H9 (cell line): ENCODE results near the gene LDB2. TPM values are rescaled to one million over a fixed set of nuclear protein-coding genes. Genes with fewer than 3 reads are reported as not detected.

Experiments used
- DNase-seq: peaks from one replicate; pipeline ENCODE4 v3.0.0-alpha.2; 2017
- H2AFZ ChIP-seq: one replicate; pipeline ENCODE4 v1.6.1; 2013; ENCODE audit warnings: mild to moderate bottlenecking, low read length, control low read depth, moderate library complexity
- H2AK5ac ChIP-seq: 2 replicates; pipeline ENCODE4 v1.6.1; 2013; ENCODE audit warnings: low read length, control low read depth, mixed read lengths; ENCODE audit not compliant: insufficient read length
- H2BK120ac ChIP-seq: one replicate; pipeline ENCODE4 v1.6.1; 2013; ENCODE audit warnings: low read depth, mild to moderate bottlenecking, low read length, control low read depth, inconsistent platforms; ENCODE audit not compliant: poor library complexity, severe bottlenecking
- H2BK12ac ChIP-seq: 2 replicates; pipeline ENCODE4 v1.6.1; 2013; ENCODE audit warnings: low read length, control low read depth, mixed read lengths, low read depth; ENCODE audit not compliant: insufficient read length
- H2BK15ac ChIP-seq: 2 replicates; pipeline ENCODE4 v1.6.1; 2013; ENCODE audit warnings: low read depth, low read length, control low read depth
- H2BK20ac ChIP-seq: one replicate; pipeline ENCODE4 v1.6.1; 2013; ENCODE audit warnings: low read depth, mild to moderate bottlenecking, low read length, control low read depth, inconsistent platforms; ENCODE audit not compliant: poor library complexity, severe bottlenecking
- H2BK5ac ChIP-seq: 2 replicates; pipeline ENCODE4 v1.6.1; 2013; ENCODE audit warnings: low read length, control low read depth, mixed read lengths; ENCODE audit not compliant: insufficient read length
- H3K14ac ChIP-seq: 2 replicates; pipeline ENCODE4 v1.6.1; 2013; ENCODE audit warnings: low read length, control low read depth; ENCODE audit not compliant: insufficient read depth
- H3K18ac ChIP-seq: 2 replicates; pipeline ENCODE4 v1.6.1; 2013; ENCODE audit warnings: low read depth, mild to moderate bottlenecking, mixed read lengths, low read length, control low read depth; ENCODE audit not compliant: insufficient read length
- H3K23ac ChIP-seq: 2 replicates; pipeline ENCODE4 v1.6.1; 2013; ENCODE audit warnings: low read length, control low read depth, mixed read lengths, low read depth; ENCODE audit not compliant: insufficient read length
- H3K23me2 ChIP-seq: 2 replicates; pipeline ENCODE4 v1.6.1; 2013; ENCODE audit warnings: low read depth, mild to moderate bottlenecking, mixed read lengths, low read length, control low read depth; ENCODE audit not compliant: insufficient read length, poor library complexity, severe bottlenecking
- H3K27ac ChIP-seq: 2 replicates; pipeline ENCODE4 v1.5.1; 2013; ENCODE audit warnings: low read length, control low read depth, mixed read lengths, low read depth; ENCODE audit not compliant: insufficient read length
- H3K27me3 ChIP-seq: 2 replicates; pipeline ENCODE4 v1.6.1; 2013; ENCODE audit warnings: low read length, control low read depth, inconsistent platforms; ENCODE audit not compliant: insufficient read depth
- H3K4ac ChIP-seq: 2 replicates; pipeline ENCODE4 v1.6.1; 2013; ENCODE audit warnings: low read depth, mild to moderate bottlenecking, control low read depth, inconsistent platforms, low read length, moderate library complexity
- H3K4me1 ChIP-seq: 2 replicates; pipeline ENCODE4 v1.6.1; 2013; ENCODE audit warnings: low read length, control low read depth, inconsistent platforms; ENCODE audit not compliant: insufficient read depth
- H3K4me2 ChIP-seq: 2 replicates; pipeline ENCODE4 v1.6.1; 2013; ENCODE audit warnings: low read length, control low read depth, mixed read lengths; ENCODE audit not compliant: insufficient read length, insufficient read depth
- H3K56ac ChIP-seq: 2 replicates; pipeline ENCODE4 v1.6.1; 2013; ENCODE audit warnings: low read depth, mild to moderate bottlenecking, mixed read lengths, low read length, control low read depth; ENCODE audit not compliant: insufficient read length
- H3K79me1 ChIP-seq: 2 replicates; pipeline ENCODE4 v1.6.1; 2013; ENCODE audit warnings: low read depth, mild to moderate bottlenecking, moderate library complexity, low read length, control low read depth, inconsistent platforms; ENCODE audit not compliant: insufficient read depth, poor library complexity, severe bottlenecking
- H3K79me2 ChIP-seq: 2 replicates; pipeline ENCODE4 v1.6.1; 2013; ENCODE audit warnings: low read length, control low read depth, inconsistent platforms; ENCODE audit not compliant: insufficient read depth
- H3K9ac ChIP-seq: 2 replicates; pipeline ENCODE4 v1.6.1; 2013; ENCODE audit warnings: low read length, control low read depth, mixed read lengths; ENCODE audit not compliant: insufficient read length; ENCODE audit errors: extremely low read depth
- H3K9me3 ChIP-seq: one replicate; pipeline ENCODE4 v1.6.1; 2013; ENCODE audit warnings: low read depth, low read length, inconsistent platforms; ENCODE audit not compliant: control insufficient read depth
- H3T11ph ChIP-seq: one replicate; pipeline ENCODE4 v1.6.1; 2013; ENCODE audit warnings: mild to moderate bottlenecking, low read length, control low read depth, inconsistent platforms
- H4K20me1 ChIP-seq: one replicate; pipeline ENCODE4 v1.6.1; 2013; ENCODE audit not compliant: control insufficient read depth, insufficient read length, insufficient read depth
- H4K5ac ChIP-seq: 2 replicates; pipeline ENCODE4 v1.6.1; 2013; ENCODE audit warnings: low read depth, mild to moderate bottlenecking, mixed read lengths, low read length, control low read depth; ENCODE audit not compliant: insufficient read length
- H4K8ac ChIP-seq: replicated peaks from 2 replicates; pipeline ENCODE4 v1.6.1; 2013; ENCODE audit warnings: low read length, control low read depth, mixed read lengths, low read depth; ENCODE audit not compliant: insufficient read length
- H4K91ac ChIP-seq: 2 replicates; pipeline ENCODE4 v1.6.1; 2013; ENCODE audit warnings: low read depth, mild to moderate bottlenecking, moderate library complexity, mixed read lengths, low read length, control low read depth; ENCODE audit not compliant: insufficient read length
- H3K27ac Mint-ChIP-seq, 3 experiments: 2 replicates in 2 of 3; 3 replicates in 1 of 3; pipeline ENCODE4 v1.8.0; 2020 to 2021; ENCODE audit warnings: mixed read lengths in 3 of 3, mild to moderate bottlenecking in 1 of 3, moderate library complexity in 1 of 3
- H3K27me3 Mint-ChIP-seq: 2 replicates; pipeline ENCODE4 v1.8.0; 2021; ENCODE audit warnings: low read depth, mild to moderate bottlenecking, moderate library complexity, mixed read lengths
- H3K36me3 Mint-ChIP-seq, 3 experiments: 2 replicates in 2 of 3; 3 replicates in 1 of 3; pipeline ENCODE4 v1.8.0; 2020 to 2021; ENCODE audit warnings: low read depth in 3 of 3, mixed read lengths in 3 of 3; ENCODE audit not compliant: insufficient read depth in 1 of 3
- H3K4me1 Mint-ChIP-seq, 2 experiments: 2 replicates each; pipeline ENCODE4 v1.8.0; 2020; ENCODE audit warnings: mixed read lengths in 2 of 2
- H3K4me3 Mint-ChIP-seq, 2 experiments: 2 replicates in 1 of 2; 3 replicates in 1 of 2; pipeline ENCODE4 v1.8.0; 2020 to 2021; ENCODE audit warnings: mild to moderate bottlenecking in 2 of 2, mixed read lengths in 2 of 2, moderate library complexity in 1 of 2
- H3K9me3 Mint-ChIP-seq, 2 experiments: 2 replicates in 1 of 2; 3 replicates in 1 of 2; pipeline ENCODE4 v1.8.0; 2020; ENCODE audit warnings: mild to moderate bottlenecking in 2 of 2, mixed read lengths in 2 of 2, moderate library complexity in 1 of 2
- CTCF ChIP-seq: fragments of 200-600 bp; sonication (generic); conservative IDR thresholded peaks from 3 replicates; pipeline ENCODE4 v1.8.0; 2021; ENCODE audit warnings: antibody characterized with exemption, mild to moderate bottlenecking
- WGBS: extraction: QIAGEN DNeasy Blood & Tissue Kit; methylation state at CpG from one replicate; pipeline ENCODE4 v1.1.7; 2013; ENCODE audit warnings: missing lambda C conversion rate, low lambda C conversion rate, mixed read lengths; ENCODE audit not compliant: insufficient read length; ENCODE audit errors: extremely low coverage; 5-methylcytosine and 5-hydroxymethylcytosine counted together
- total RNA-seq: library from RNA; stranded (reverse); gene quantifications from 2 replicates; pipeline ENCODE4 v1.2.1, GENCODE V29; 2021

LDB2 gene
- total RNA-seq, 1 experiment from 2014 or later = 22.5 TPM

- Histone ChIP-seq H2BK15ac (no peak overlapping the region), H3T11ph (no peak overlapping the region), H3K4ac (no peak overlapping the region), H2AK5ac (no peak overlapping the region), H3K27me3 (no peaks in the 10 kb centered on the region), H3K18ac (no peak overlapping the region), H4K8ac (no peak overlapping the region), H2BK20ac (no peak overlapping the region), H3K4me1 (no peaks in the 10 kb centered on the region), H3K79me1 (no peaks in the 10 kb centered on the region), H4K20me1 (no peaks in the 10 kb centered on the region), H2BK120ac (no peak overlapping the region), H3K23me2 (no peaks in the 10 kb centered on the region), H3K4me2 (no peak overlapping the region), H3K27ac (no peak overlapping the region), H3K79me2 (no peaks in the 10 kb centered on the region), H2BK5ac (no peak overlapping the region), H3K23ac (no peak overlapping the region), H2AFZ (no peak overlapping the region), H3K14ac (no peak overlapping the region), H3K9ac (no peak overlapping the region), H4K91ac (no peak overlapping the region), H2BK12ac (no peak overlapping the region), H3K9me3 (no peaks in the 10 kb centered on the region), H4K5ac (no peak overlapping the region), H3K56ac (no peak overlapping the region)
- WGBS = no CpG with 5 or more reads among the region's 1 CpG
- DNase-seq = no peak
- Mint-ChIP-seq H3K9me3 (no peaks in the 10 kb centered on the region), H3K4me1 (peaks cover 4 to 7% of the 10 kb centered on the region in 2 experiments), H3K27ac (no peak overlapping the region), H3K4me3 (no peak overlapping the region), H3K36me3 (no peaks in the 10 kb centered on the region), H3K27me3 (no peaks in the 10 kb centered on the region)
- TF ChIP-seq CTCF = no peak
Observed at GRCh38 chr4:16521156-16521915, 377.1 kb downstream of the LDB2 start.
